SK-N-SH (cell line): Measurements from ENCODE around the gene GALNS. TPM values are rescaled to one million over a fixed set of nuclear protein-coding genes. Genes with fewer than 3 reads are reported as not detected.

Source experiments
- CTCF ChIA-PET: fragments of 300-600, 350-600 bp; formaldehyde crosslinking; extraction: SDS; loops from one replicate; lab custom pipeline; 2021; lab: Yijun Ruan, JAX
- POLR2A ChIA-PET: fragments of 350-600 bp; sonication (Branson Sonifier 250); formaldehyde crosslinking; extraction: SDS; loops from one replicate; lab custom pipeline; 2020; ENCODE audit warnings: antibody characterized with exemption, inconsistent platforms; lab: Yijun Ruan, JAX
- DNase-seq: peaks from one replicate; pipeline ENCODE4 v3.0.0; 2012
- H2AFZ ChIP-seq: fragments of 200-600 bp; sonication (generic); 2 replicates; pipeline ENCODE4 v1.8.1; 2016; ENCODE audit warnings: antibody characterized with exemption, mild to moderate bottlenecking, low read depth
- H3F3A ChIP-seq: fragments of 200-600 bp; sonication (generic); replicated peaks from 2 replicates; pipeline ENCODE3; 2016; ENCODE audit warnings: antibody characterized with exemption, mild to moderate bottlenecking; ENCODE audit not compliant: insufficient read depth
- H3K27ac ChIP-seq, 2 experiments: fragments of 200-500 bp in 1 of 2; fragments of 200-600 bp in 1 of 2; sonication (Bioruptor generic) in 1 of 2; sonication (generic), shearing (Covaris generic) in 1 of 2; 2 replicates each; pipeline versions ENCODE4 v1.5.1 to v1.6.1; 2014 to 2016; ENCODE audit warnings: low read depth in 2 of 2, inconsistent platforms in 1 of 2, low read length in 1 of 2, mild to moderate bottlenecking in 1 of 2, mixed read lengths in 1 of 2
- H3K27me3 ChIP-seq: fragments of 200-600 bp; sonication (generic), shearing (Covaris generic); 2 replicates; pipeline ENCODE4 v1.6.1; 2016; ENCODE audit warnings: mixed run types; ENCODE audit not compliant: insufficient read depth
- H3K36me3 ChIP-seq, 2 experiments: fragments of 200-500 bp in 1 of 2; fragments of 200-600 bp in 1 of 2; sonication (Bioruptor generic) in 1 of 2; sonication (generic) in 1 of 2; replicated peaks in 1 of 2; 2 replicates each; pipeline versions ENCODE3 to v1.5.1; 2014 to 2016; ENCODE audit warnings: low read length in 1 of 2, mild to moderate bottlenecking in 1 of 2; ENCODE audit not compliant: insufficient read depth in 2 of 2, control insufficient read depth in 1 of 2
- H3K4me1 ChIP-seq, 2 experiments: fragments of 200-500 bp in 1 of 2; fragments of 200-600 bp in 1 of 2; sonication (Bioruptor generic) in 1 of 2; sonication (generic), shearing (Covaris generic) in 1 of 2; 2 replicates each; pipeline versions ENCODE4 v1.5.1 to v1.6.1; 2014 to 2016; ENCODE audit warnings: low read depth in 1 of 2, low read length in 1 of 2, mixed run types in 1 of 2; ENCODE audit not compliant: insufficient read depth in 2 of 2, control insufficient read depth in 1 of 2
- H3K4me2 ChIP-seq: fragments of 200-600 bp; sonication (generic), shearing (Covaris generic); 2 replicates; pipeline ENCODE4 v1.6.1; 2017; ENCODE audit warnings: mixed run types
- H3K4me3 ChIP-seq, 2 experiments: fragments of 200-500 bp in 1 of 2; fragments of 200-600 bp in 1 of 2; sonication (Bioruptor generic) in 1 of 2; sonication (generic), shearing (Covaris generic) in 1 of 2; 2 replicates each; pipeline versions ENCODE4 v1.5.1 to v1.8.1; 2014 to 2016; ENCODE audit warnings: low read depth in 2 of 2, inconsistent platforms in 1 of 2, low read length in 1 of 2, mild to moderate bottlenecking in 1 of 2, mixed read lengths in 1 of 2, moderate library complexity in 1 of 2
- H3K79me2 ChIP-seq: fragments of 200-600 bp; sonication (generic); 2 replicates; pipeline ENCODE4 v1.8.1; 2017; ENCODE audit warnings: mild to moderate bottlenecking; ENCODE audit not compliant: insufficient read depth
- H3K9ac ChIP-seq: fragments of 200-600 bp; sonication (generic); 2 replicates; pipeline ENCODE4 v1.6.1; 2017; ENCODE audit warnings: mixed run types
- H3K9me2 ChIP-seq: fragments of 200-600 bp; sonication (generic); 2 replicates; pipeline ENCODE4 v1.6.1; 2017; ENCODE audit warnings: mixed run types
- H3K9me3 ChIP-seq: fragments of 200-600 bp; sonication (generic); 2 replicates; pipeline ENCODE4 v1.6.1; 2017; ENCODE audit warnings: mixed run types, mild to moderate bottlenecking, moderate library complexity
- H4K20me1 ChIP-seq: fragments of 200-600 bp; sonication (generic); 2 replicates; pipeline ENCODE4 v1.6.1; 2017; ENCODE audit warnings: mild to moderate bottlenecking, mixed run types; ENCODE audit not compliant: insufficient read depth
- CTCF ChIP-seq: fragments of 200-600 bp; sonication (generic); IDR thresholded peaks from 2 replicates; pipeline ENCODE4 v1.6.1; 2017; ENCODE audit warnings: antibody characterized with exemption, mild to moderate bottlenecking, moderate library complexity
- ELF1 ChIP-seq: IDR thresholded peaks from 2 replicates; pipeline ENCODE4 v1.4.0; 2012
- EP300 ChIP-seq, 2 experiments: IDR thresholded peaks; 2 replicates each; pipeline versions ENCODE4 v1.4.0 to v1.6.1; 2012; ENCODE audit warnings: borderline replicate concordance in 1 of 2, low read depth in 1 of 2, low read length in 1 of 2
- FOXJ3 ChIP-seq: sonication (generic); formaldehyde crosslinking; IDR thresholded peaks from 2 replicates; pipeline ENCODE4 v1.5.1; 2020; ENCODE audit warnings: mild to moderate bottlenecking, missing genetic modification reagents
- GATA2 ChIP-seq: sonication (generic); formaldehyde crosslinking; IDR thresholded peaks from 2 replicates; pipeline ENCODE4 v1.5.0; 2020; ENCODE audit warnings: mild to moderate bottlenecking, missing genetic modification reagents
- JUND ChIP-seq: IDR thresholded peaks from 2 replicates; pipeline ENCODE4 v1.4.0; 2012
- MAX ChIP-seq: IDR thresholded peaks from 2 replicates; pipeline ENCODE4 v1.4.0; 2012; ENCODE audit warnings: low read depth
- MXI1 ChIP-seq: IDR thresholded peaks from 2 replicates; pipeline ENCODE4 v1.6.1; 2012; ENCODE audit warnings: mild to moderate bottlenecking, low read depth, low read length, improper control_type of control experiment
- NFIC ChIP-seq: IDR thresholded peaks from 2 replicates; pipeline ENCODE4 v1.4.0; 2012; ENCODE audit warnings: borderline replicate concordance
- NRF1 ChIP-seq: IDR thresholded peaks from 2 replicates; pipeline ENCODE4 v1.6.1; 2012; ENCODE audit warnings: low read depth, mild to moderate bottlenecking, low read length
- PBX3 ChIP-seq: IDR thresholded peaks from 2 replicates; pipeline ENCODE4; 2012
- POLR2AphosphoS5 ChIP-seq: IDR thresholded peaks from 2 replicates; pipeline ENCODE4 v1.6.1; 2012; ENCODE audit warnings: low read depth, low read length
- RCOR1 ChIP-seq: fragments of 150-350 bp; IDR thresholded peaks from 2 replicates; pipeline ENCODE4 v1.6.1; 2017; ENCODE audit warnings: antibody characterized with exemption, low read length
- RXRA ChIP-seq: IDR thresholded peaks from 2 replicates; pipeline ENCODE4 v1.4.0; 2012; ENCODE audit warnings: low read depth, mild to moderate bottlenecking, borderline replicate concordance
- SIN3A ChIP-seq: IDR thresholded peaks from 2 replicates; pipeline ENCODE4 v1.6.1; 2012; ENCODE audit warnings: low read depth, mild to moderate bottlenecking, low read length, moderate library complexity, borderline replicate concordance
- SMC3 ChIP-seq: IDR thresholded peaks from 2 replicates; pipeline ENCODE4 v1.6.1; 2012; ENCODE audit warnings: low read depth, low read length, improper control_type of control experiment
- TAF1 ChIP-seq: IDR thresholded peaks from 2 replicates; pipeline ENCODE4 v1.6.1; 2012; ENCODE audit warnings: low read depth, mild to moderate bottlenecking, low read length, moderate library complexity, borderline replicate concordance
- TCF12 ChIP-seq: IDR thresholded peaks from 2 replicates; pipeline ENCODE4 v1.4.0; 2012
- USF1 ChIP-seq: IDR thresholded peaks from 2 replicates; pipeline ENCODE4 v1.4.0; 2012; ENCODE audit warnings: low read depth, borderline replicate concordance
- USF2 ChIP-seq: fragments of 150-350 bp; IDR thresholded peaks from 2 replicates; pipeline ENCODE4 v1.6.1; 2017; ENCODE audit warnings: antibody characterized with exemption, low read length, low read depth, borderline replicate concordance
- YY1 ChIP-seq: IDR thresholded peaks from 2 replicates; pipeline ENCODE4 v1.4.0; 2012; ENCODE audit warnings: low read depth, mild to moderate bottlenecking
- ZBTB33 ChIP-seq: IDR thresholded peaks from 2 replicates; pipeline ENCODE4 v1.4.0; 2012; ENCODE audit warnings: low read depth, borderline replicate concordance
- WGBS: methylation state at CpG from one replicate; pipeline ENCODE4 v1.1.6; 2017; ENCODE audit warnings: low lambda C conversion rate; 5-methylcytosine and 5-hydroxymethylcytosine counted together
- polyA plus RNA-seq, 3 experiments: library from polyadenylated mRNA; depleted of rRNA; stranded (reverse); fragments of >200 nt; gene quantifications; 2 replicates each; pipeline ENCODE4 v1.2.3, GENCODE V29; 2012

The GALNS gene
- polyA plus RNA-seq, 1 of the 3 experiments (the other 2 are of a cell fraction) = 16.5 TPM

- ChIA-PET CTCF (interaction anchor here (0.6 to 3.1 kb wide), 37 partner anchors 8 to 358 kb away, joined by 3 to 42 read pairs (median 4); partner anchors contain the start of genes APRT and PABPN1L), POLR2A (interaction anchor here (0.9 to 1.7 kb wide), 2 partner anchors 40 to 46 kb away, joined by 3 to 7 read pairs; partner anchors contain the start of gene APRT)
- Histone ChIP-seq H2AFZ (peak overlapping the region; percentile 91), H3F3A (peaks cover 12% of the 10 kb centered on the region), H3K9me3 (no peaks in the 10 kb centered on the region), H3K79me2 (peaks cover 20% of the 10 kb centered on the region), H3K36me3 (peaks cover 3 to 36% of the 10 kb centered on the region in 2 experiments), H3K9ac (peak overlapping the region; percentile 85), H3K4me1 (peaks cover 5 to 15% of the 10 kb centered on the region in 2 experiments; a peak in 1 of 4 replicates), H4K20me1 (0 out of 2 replicates have a peak, but pooled peaks cover 11% of the 10 kb centered on the region), H3K27ac (peak overlapping the region in 1 of 2 experiments; percentile 39; a peak in 2 of 4 replicates), H3K4me2 (peak overlapping the region; percentile 99), H3K27me3 (no peaks in the 10 kb centered on the region), H3K9me2 (no peaks in the 10 kb centered on the region), H3K4me3 (peak overlapping the region; percentile 90 to 98)
- peak; percentile 88 for DNase-seq
- WGBS = 26% methylated on average over 6 of the region's 12 CpGs
- TF ChIP-seq TCF12 (no peak), GATA2 (CRISPR knock-in tag) (no peak), JUND (no peak), SMC3 (peak; percentile 60), RCOR1 (0 out of 2 replicates have a peak, but pooled peaks have one; percentile 14), USF1 (0 out of 2 replicates have a peak, but pooled peaks have one; percentile 11), EP300 (IDR thresholded peaks at IDR 0.05; ENCODE audit: borderline replicate concordance in 1 of 2, low read depth in 1 of 2, low read length in 1 of 2) (no peak), ZBTB33 (no peak), TAF1 (no peak), MAX (no peak), CTCF (peak; percentile 74), MXI1 (peak; percentile 33; the same call in 1 of the 2 replicates), RXRA (no peak), NRF1 (no peak), FOXJ3 (no peak), USF2 (no peak), ELF1 (no peak), YY1 (no peak), NFIC (no peak), POLR2AphosphoS5 (no peak), PBX3 (no peak), SIN3A (no peak)
Measured at GRCh38 chr16:88857728-88858339, 1.1 kb upstream of the GALNS start.
